Activated CD4-positive, alpha-beta T cell treated with anti-CD3 and anti-CD28 coated beads for 4 hours (primary cell): ENCODE results near the gene KRTAP10-4.
"Not testable (repeated sequence)": the region's sequence is repeated elsewhere in the genome, so short reads cannot be mapped to it uniquely, and the experiment has no call there.

Experiments used
- DNase-seq, 2 donors: peaks; one replicate each; pipeline ENCODE4 v3.0.0-alpha.2; 2020

KRTAP10-4 gene

GRCh38 chr21:44558695-44559094 is 14.8 kb upstream of the KRTAP10-4 start, which contains the start of gene KRTAP10-3:
Gene KRTAP10-3 (minus strand): TSS chr21:44558795. CDS start chr21:44558715, 80 bp downstream.
- DNase-seq, result no peak

GRCh38 chr21:44564099-44564498 is 9.4 kb upstream of the KRTAP10-4 start:
- no peak for DNase-seq

GRCh38 chr21:44564886-44565598 is 8.5 kb upstream of the KRTAP10-4 start:
- no peak for DNase-seq

GRCh38 chr21:44566403-44566802 is 7.1 kb upstream of the KRTAP10-4 start:
- DNase-seq, result no peak

GRCh38 chr21:44567481-44568171 is 5.9 kb upstream of the KRTAP10-4 start:
- no peak for DNase-seq

- no peak for DNase-seq
Observed at GRCh38 chr21:44568261-44568660, 5.3 kb upstream of the KRTAP10-4 start.

- no peak for DNase-seq
Observed at GRCh38 chr21:44568667-44569556, 4.6 kb upstream of the KRTAP10-4 start.

GRCh38 chr21:44569861-44570517 is 3.5 kb upstream of the KRTAP10-4 start:
- no peak for DNase-seq

- DNase-seq, result no peak
Observed at GRCh38 chr21:44571296-44571695, 2.2 kb upstream of the KRTAP10-4 start.

GRCh38 chr21:44571844-44572782 is 1.4 kb upstream of the KRTAP10-4 start:
- DNase-seq, result no peak

GRCh38 chr21:44572959-44573583 is 458 bp upstream of the KRTAP10-4 start:
- DNase-seq, result no peak

- DNase-seq, result no peak
Observed at GRCh38 chr21:44574457-44575306, 1.2 kb downstream of the KRTAP10-4 start.

- DNase-seq, result no peak
Observed at GRCh38 chr21:44575307-44576024, 1.9 kb downstream of the KRTAP10-4 start.

- no peak for DNase-seq
Observed at GRCh38 chr21:44576025-44576420, 2.5 kb downstream of the KRTAP10-4 start.

- DNase-seq, result no peak
Observed at GRCh38 chr21:44578371-44579055, 5.0 kb downstream of the KRTAP10-4 start.

GRCh38 chr21:44579056-44579832 is 5.7 kb downstream of the KRTAP10-4 start:
- DNase-seq, result no peak

GRCh38 chr21:44579833-44580144 is 6.3 kb downstream of the KRTAP10-4 start:
- no peak for DNase-seq

- DNase-seq, result not testable (repeated sequence)
Observed at GRCh38 chr21:44580231-44580821, 6.8 kb downstream of the KRTAP10-4 start, which contains the start of gene KRTAP10-5. Gene KRTAP10-5 (minus strand): TSS chr21:44580604. CDS start chr21:44580578, 26 bp downstream.
